ENCODE results near the gene GLB1L2. TPM values are rescaled to one million over a fixed set of nuclear protein-coding genes. Genes with fewer than 3 reads are reported as not detected.

The GLB1L2 gene
- total RNA-seq, 4 donors from 2014 or later, result 7.1 to 13.1 (median 10.5) TPM

DNA sequence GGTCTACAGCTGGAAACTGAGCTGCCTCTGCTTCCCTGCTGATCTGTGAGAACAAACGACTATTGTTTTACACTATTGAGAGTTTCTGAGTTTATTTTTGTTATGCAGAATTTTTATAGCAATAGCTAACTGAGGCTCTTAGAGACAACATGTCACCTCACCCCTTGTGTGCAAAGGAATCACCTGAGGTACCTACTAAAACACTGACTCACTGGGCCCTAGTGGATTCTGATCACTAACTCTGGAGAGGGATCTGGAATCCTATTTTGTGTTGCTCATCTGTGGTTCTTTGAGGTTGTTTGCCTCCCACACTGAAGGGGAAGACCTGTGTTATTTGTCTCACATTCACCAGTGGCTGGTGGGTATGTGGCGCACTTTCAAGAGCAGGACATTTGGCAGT, 93.6 kb downstream of the GLB1L2 start:
- peaks cover 0 to 30% (median 2%) of the 10 kb centered on the region in 4 donors for H3K27me3 ChIP-seq
- no peaks in the 10 kb centered on the region for H3K36me3 ChIP-seq

More for the DNA sequence above, 93.6 kb downstream of the GLB1L2 start:
- H3K9me3 ChIP-seq, result no peaks in the 10 kb centered on the region
- H3K4me3 ChIP-seq, result no peak overlapping the region
- DNase-seq (ENCODE audit: extremely low spot score), result no peak
- intact Hi-C loops (cut with DNase I), result no loop called here
- H3K4me1 ChIP-seq, result no peaks in the 10 kb centered on the region
- H3K27ac ChIP-seq (replicated peaks in 1 of 4), result no peak overlapping the region
- no peak for TF ChIP-seq POLR2AphosphoS5 (IDR thresholded peaks at IDR 0.05)
- no peak for TF ChIP-seq POLR2A (IDR thresholded peaks at IDR 0.05; ENCODE audit: low read depth)
- TF ChIP-seq CTCF (IDR thresholded peaks at IDR 0.05), result no peak
- no peak for TF ChIP-seq EP300 (IDR thresholded peaks at IDR 0.05)
- WGBS, result 62% methylated on average over 2 of the region's 2 CpGs

Other genes starting within 250 kb of the GLB1L2 start
- gene NCAPD3, start 108.0 kb upstream of the GLB1L2 start, total RNA-seq, result 1 to 10 TPM; 6.2 to 9.6 (median 8.8) TPM
- 10 to 100 TPM; 30.2 to 50.2 (median 41.7) TPM for gene VPS26B, start 107.3 kb upstream of the GLB1L2 start, total RNA-seq
- gene THYN1, start 78.6 kb upstream of the GLB1L2 start, total RNA-seq, result 10 to 100 TPM; 34.1 to 59.6 (median 50.2) TPM
- 10 to 100 TPM; 18.3 to 25.0 (median 21.1) TPM for gene ACAD8, start 78.4 kb upstream of the GLB1L2 start, total RNA-seq
- gene GLB1L3, start 55.6 kb upstream of the GLB1L2 start, total RNA-seq, result under 1 TPM in 3 of 4 donors, not detected in 1; 0.29 to 0.42 (median 0.32) TPM
- gene B3GAT1, start 80.3 kb downstream of the GLB1L2 start, total RNA-seq, result under 1 TPM; 0.13 to 0.66 (median 0.35) TPM

Data from esophagus muscularis mucosa (tissue), 4 donors.